ENCODE measurements around the gene WWC2.

The WWC2 gene

GRCh38 chr4:183337349-183337748 lies 238.3 kb downstream of the WWC2 start:
- DNase-seq, result no peak

GRCh38 chr4:183337833-183338232 lies 238.8 kb downstream of the WWC2 start:
- no peak for DNase-seq

GRCh38 chr4:183342541-183343533 lies 243.8 kb downstream of the WWC2 start:
- DNase-seq, result no peak

GRCh38 chr4:183343730-183344129 lies 244.7 kb downstream of the WWC2 start:
- no peak for DNase-seq

GRCh38 chr4:183344523-183345255 lies 245.6 kb downstream of the WWC2 start:
- no peak for DNase-seq

- no peak for DNase-seq
These were observed 246.2 kb downstream of the WWC2 start for GRCh38 chr4:183345261-183345660.

- no peak for DNase-seq
These were observed 248.1 kb downstream of the WWC2 start for GRCh38 chr4:183347146-183347545.

GRCh38 chr4:183347566-183347965 lies 248.5 kb downstream of the WWC2 start:
- peak; percentile 4 for DNase-seq

- DNase-seq, result no peak
These were observed 249.1 kb downstream of the WWC2 start for GRCh38 chr4:183348136-183348535.

GRCh38 chr4:183348706-183349659 lies 249.9 kb downstream of the WWC2 start:
- peak; percentile 74 for DNase-seq

GRCh38 chr4:183349673-183350072 lies 250.6 kb downstream of the WWC2 start:
- no peak for DNase-seq

- DNase-seq, result no peak
These were observed 251.4 kb downstream of the WWC2 start for GRCh38 chr4:183350317-183351071.

- DNase-seq, result no peak
These were observed 253.5 kb downstream of the WWC2 start for GRCh38 chr4:183352546-183352945.

- no peak for DNase-seq
These were observed 254.5 kb downstream of the WWC2 start for GRCh38 chr4:183353557-183353956.

GRCh38 chr4:183354219-183354618 lies 255.2 kb downstream of the WWC2 start:
- DNase-seq, result no peak

- peak; percentile 4 for DNase-seq
These were observed 256.3 kb downstream of the WWC2 start for GRCh38 chr4:183355405-183355804.

- DNase-seq, result no peak
These were observed 257.2 kb downstream of the WWC2 start for GRCh38 chr4:183356173-183356830.

- no peak for DNase-seq
These were observed 258.0 kb downstream of the WWC2 start for GRCh38 chr4:183356931-183357675.

GRCh38 chr4:183358215-183358755 lies 259.2 kb downstream of the WWC2 start:
- DNase-seq, result no peak
